Suppressor macrophage treated with lipopolysaccharide for 1 hour (primary cell): ENCODE measurements around the gene SNRNP27.

Source experiments
- DNase-seq, 3 donors: peaks; one replicate each; pipeline ENCODE4 v3.0.0-alpha.2; 2020 to 2022

The SNRNP27 gene

DNA sequence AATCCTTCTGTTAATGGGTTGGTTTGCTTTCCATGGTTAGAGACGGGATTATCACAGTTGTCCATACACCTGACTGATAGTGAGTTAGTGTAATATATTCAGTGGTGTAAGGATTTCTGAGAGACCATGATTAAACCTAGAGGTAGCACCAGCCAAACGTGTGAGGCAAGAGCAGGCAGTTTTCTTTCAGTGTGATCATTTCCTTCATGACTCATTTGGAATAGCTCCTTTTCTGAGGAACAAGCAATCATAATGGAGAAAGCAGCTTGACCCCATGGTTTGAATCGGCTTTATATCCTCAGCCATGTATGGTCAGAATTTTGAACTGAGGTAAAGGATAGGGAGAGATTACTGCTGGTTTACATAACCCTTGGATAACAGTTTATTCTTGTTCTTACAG is 24.1 kb downstream of the SNRNP27 start:
- peak; percentile 77 to 95 (median 91) for DNase-seq

DNA sequence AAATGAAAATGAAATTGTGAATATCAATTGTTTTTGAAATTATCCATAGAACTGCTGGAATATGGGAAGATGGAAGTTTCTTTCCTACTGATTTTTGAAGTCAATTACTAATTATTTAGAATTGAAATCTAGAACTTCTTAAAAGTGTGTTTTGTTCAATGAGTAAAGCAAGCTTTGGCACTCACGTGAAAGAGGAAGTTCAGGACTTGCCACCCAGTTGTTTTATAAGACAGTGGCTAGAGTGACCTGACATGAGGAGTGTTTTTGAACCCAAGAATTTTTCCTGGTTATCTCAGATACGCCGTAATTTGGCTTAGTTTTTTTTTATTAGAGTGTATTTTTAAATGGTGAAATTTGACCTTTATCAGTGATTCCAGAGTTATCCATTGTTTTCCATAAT is 24.6 kb downstream of the SNRNP27 start:
- DNase-seq, result peak; percentile 58 to 75 (median 69)

DNA sequence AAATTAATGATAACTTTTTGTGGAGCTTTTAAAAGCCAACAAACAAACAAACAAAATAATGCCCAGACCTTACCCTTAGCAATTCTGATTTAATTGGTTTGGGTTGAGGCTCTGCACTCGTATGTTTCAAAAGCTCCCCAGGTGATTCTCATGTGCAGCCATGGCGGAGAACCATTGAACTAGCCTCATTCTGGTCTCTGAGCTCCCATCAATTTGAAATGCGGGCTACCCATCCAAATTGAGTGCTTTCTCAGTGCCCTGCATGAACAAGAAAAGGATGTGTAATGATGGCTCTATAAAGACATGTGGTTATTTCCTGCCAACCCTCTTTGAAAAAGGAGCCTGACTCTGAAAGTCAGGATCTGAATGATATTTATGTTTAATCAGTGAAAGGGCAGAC is 29.4 kb downstream of the SNRNP27 start:
- peak in 1 of 3 donors; percentile 6 for DNase-seq

DNA sequence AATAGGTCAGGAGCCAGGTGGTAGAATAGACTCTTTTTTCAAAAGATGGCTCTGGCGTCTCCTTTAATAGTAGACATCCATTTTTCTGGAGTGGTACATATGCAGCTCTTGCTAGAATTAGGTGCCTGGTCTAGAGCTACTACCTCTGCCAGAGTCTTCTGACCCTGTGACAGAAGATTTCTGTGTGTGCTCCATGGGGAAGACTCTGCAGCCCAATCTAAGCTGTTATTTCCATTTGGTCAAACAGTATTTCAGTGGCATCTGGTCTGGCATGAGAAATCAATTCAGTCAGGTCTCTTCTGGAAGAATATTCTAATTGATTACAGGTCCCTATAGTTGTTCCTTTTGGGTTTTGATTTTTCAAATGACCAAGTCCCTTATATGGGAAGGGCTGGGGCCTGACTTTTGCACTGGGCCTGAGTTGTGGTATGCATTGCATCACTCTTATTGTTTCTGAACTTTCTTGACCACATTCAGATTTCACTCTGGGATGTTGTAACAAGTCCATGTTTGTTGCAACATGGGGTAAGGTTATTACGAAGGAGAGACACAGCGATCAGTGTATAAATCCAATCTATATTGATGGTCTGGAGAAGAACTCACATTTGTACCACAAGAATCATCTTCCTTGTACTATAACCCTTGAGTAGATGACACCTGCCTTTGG is 33.2 kb downstream of the SNRNP27 start:
- peak; percentile 36 to 70 (median 69) for DNase-seq

DNA sequence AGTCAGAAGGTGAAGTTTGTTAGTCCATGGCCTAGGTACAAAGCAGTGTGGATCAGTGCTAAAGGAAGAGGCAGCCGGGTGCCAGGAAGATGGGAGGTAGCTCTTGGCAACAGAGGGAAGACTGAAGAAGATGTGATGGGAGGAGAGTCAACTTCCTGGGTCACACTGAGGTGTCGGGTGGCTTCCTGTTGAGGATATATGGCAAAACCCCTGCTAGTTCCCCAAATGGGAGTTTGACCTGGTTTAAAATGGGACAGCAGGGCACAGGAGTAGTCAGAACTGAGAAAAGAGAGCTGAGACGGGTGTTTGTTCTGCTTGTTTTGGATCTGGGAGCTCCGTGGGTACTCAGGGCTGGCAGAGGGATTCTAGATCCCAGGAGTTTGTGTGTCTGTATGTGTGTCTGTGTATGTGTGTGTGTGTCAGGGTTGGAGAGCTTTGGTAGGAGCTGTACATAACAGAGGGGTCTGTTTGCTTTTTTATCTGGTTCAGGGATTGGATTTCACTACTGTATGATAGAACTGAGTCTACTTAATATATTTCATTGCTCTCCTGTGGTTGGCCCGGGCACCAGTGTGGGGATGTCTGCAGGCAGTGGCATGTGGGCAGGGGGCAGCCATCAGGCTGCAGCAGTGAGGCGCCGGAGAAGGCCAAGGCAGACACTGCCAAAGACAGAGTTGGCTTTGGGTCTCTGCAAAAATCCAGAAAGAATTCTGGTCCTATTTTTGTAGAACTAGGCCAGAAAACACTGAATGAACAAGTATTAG is 38.3 kb downstream of the SNRNP27 start:
- DNase-seq, result peak in 2 of 3 donors; percentile 46 to 51

DNA sequence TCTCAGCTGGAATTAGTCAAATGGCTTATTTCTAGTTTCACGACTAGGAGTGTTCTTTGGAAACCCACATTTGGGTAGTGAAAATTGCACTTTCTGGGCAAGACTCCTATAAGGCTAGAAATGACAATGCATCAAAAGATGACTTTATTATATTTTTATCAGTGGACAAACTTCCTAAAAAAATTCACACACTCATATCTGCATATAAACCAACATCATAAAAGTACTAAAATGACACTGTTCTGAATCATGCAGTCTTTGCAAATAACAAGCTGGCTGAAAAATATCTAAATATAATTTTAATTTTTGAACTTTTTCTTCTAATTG is 38.8 kb downstream of the SNRNP27 start:
- DNase-seq, result peak in 1 of 3 donors; percentile 45

DNA sequence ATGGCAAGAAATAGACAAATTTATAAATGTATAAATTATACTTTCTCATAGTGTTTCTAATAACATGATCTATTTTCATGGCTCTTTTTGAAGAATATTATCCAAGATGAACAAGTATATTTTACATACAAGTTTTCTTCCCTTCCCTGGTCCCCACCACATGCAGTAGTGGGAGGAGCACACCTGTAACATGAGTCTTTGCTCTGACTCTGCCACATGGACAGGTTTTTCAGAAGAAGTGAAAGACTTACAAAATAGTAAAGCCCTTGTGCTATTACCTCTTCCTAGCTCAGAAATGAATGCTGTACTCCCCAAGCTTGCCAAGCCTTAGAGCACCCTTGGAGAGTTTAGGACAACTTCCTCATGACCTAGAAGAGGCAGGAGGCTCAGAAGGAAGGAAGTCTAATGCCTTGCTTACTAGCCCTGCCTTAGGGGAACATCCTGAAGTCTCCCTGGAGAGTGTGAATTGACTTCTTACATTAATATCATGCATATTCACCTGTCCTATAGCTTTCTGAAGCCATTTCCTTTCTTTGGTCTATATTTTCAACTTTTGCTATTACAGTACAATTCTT is 39.6 kb downstream of the SNRNP27 start:
- peak; percentile 73 to 84 (median 75) for DNase-seq

DNA sequence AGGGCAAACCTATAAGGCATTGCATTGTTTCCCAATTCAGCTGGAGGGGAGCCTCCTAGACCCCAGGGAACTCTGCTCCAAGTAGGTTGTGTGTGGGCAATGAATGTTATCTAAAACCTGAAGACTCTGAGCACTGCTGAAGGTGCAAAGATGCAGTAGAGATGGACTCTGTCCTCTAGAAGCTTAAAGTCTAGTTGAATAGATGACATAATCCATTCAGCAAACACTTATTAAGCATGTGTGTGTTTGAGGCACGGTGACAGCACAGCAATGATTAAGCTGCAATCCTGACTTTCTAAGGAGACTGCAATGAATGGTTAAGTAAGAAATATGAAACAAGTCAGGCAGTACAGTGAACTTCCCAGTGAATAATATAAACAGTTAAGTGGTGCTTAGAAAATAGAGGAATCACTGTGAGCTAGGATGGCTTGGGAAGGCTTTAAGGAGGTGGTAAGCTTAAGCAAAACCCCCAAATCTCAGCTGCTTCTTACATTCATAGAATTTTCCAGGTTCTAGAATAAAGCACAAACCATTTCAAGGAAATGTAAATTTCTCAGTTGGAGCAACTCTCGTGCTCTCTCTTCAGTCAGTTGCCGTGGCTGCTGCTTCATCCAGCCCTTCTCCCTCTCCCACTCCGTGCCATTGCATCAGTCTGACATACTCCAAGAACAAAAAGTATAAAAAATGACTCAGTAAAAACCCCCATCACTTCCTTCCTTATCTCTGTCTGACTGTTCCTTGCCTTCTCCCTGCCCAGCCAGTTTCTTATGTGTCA is 40.3 kb downstream of the SNRNP27 start:
- DNase-seq, result peak; percentile 92 to 99 (median 96)

DNA sequence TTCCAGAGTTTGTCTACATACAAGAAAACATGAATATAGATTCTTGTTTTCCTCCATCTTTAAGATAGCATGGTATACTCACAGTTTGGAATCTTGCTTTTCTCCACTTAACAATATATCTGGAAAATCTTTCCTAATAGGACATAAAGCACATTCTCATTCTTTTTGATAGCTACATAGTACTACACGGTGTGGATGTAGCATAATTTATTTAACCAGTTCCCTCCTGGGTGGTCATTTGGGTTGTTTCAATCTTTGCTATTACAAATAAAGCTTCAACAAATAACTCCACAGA is 40.8 kb downstream of the SNRNP27 start:
- DNase-seq, result no peak

DNA sequence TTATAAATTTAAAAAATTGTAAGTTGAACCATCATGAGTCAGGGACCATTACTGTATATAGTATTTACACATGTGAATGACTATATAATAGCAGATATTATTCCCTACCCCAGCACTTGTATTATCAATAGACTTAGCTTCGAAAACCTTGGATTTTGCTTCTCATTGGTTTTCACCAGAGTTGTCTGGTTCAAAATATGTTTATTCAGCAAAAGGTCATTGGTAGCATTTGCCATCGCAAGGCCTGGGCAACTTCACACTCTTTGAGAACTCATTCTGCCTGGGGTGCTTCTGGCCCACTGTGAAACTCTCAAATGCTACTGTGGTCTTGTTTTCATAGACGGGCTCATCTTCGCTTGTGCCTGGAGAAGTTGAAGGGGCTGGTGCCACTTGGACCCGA is 41.3 kb downstream of the SNRNP27 start:
- no peak for DNase-seq

DNA sequence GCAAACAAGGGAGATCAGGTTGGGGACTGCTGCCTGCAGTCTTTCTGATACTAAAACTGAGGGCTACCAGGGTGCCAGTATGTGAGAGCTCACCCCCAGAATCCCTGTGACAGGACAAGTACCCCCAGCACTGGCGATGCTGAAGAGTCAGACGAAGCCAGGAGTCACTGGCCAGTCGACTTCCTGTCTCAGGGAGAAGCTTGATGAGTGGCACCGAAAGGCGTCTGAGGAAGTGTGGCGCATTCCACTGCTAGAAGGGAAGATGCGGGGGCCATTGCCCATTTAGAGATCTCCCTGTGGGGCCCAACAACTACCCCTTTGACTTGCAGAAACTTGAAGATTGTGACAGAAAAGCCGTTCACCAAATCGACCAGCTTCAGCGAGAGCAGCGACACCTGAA is 43.1 kb downstream of the SNRNP27 start:
- peak; percentile 61 to 66 (median 63) for DNase-seq

DNA sequence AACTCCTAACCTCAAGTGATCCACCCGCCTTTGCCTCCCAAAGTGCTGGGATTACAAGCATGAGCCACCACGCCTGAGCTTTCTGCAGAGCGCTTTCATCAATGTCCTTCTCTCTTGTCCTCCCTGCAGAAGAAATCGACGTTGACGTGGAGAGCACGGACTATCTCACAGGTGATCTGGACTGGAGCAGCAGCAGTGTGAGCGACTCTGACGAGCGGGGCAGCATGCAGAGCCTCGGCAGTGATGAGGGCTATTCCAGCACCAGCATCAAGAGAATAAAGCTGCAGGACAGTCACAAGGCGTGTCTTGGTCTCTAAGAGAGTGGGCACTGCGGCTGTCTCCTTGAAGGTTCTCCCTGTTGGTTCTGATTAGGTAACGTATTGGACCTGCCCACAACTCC is 44.2 kb downstream of the SNRNP27 start:
- DNase-seq, result no peak

DNA sequence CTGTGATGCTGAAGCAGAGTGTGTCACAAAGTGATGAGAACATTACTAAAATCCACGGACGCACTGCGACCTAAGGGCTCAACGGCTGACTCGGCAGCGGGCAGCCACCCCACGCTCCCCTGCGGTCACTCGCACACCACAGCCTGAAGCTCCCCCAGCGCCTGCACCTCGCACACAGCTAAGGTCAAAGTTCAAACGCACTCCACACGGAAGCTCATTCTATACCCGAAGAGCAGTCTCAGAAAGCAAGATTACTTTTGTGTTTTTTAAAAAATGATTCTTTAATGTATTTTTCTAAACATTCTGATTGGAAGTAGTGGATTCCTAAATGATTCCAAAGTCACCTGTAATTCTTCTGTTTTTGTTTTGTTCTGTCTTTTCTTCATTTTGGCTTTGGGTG is 46.0 kb downstream of the SNRNP27 start:
- DNase-seq, result no peak

DNA sequence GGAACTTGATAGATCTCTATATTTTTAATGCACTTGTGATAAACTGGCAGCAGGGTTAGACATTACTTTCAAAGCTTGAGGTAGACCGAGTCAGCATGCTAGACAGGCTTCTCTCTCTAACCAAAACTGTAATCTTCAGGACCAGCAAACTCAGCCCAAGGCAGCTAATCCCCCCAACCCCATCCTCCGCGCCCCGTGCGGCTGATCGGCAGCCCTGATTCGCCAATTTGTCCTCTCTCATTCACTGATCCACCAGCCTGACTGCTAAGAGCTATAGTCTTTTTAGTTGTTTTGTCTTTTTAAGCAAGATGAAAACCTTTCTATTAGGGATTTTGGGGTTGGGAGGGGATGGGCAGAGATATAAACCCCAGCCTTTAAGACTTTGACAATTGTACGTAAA is 46.9 kb downstream of the SNRNP27 start:
- DNase-seq, result no peak

DNA sequence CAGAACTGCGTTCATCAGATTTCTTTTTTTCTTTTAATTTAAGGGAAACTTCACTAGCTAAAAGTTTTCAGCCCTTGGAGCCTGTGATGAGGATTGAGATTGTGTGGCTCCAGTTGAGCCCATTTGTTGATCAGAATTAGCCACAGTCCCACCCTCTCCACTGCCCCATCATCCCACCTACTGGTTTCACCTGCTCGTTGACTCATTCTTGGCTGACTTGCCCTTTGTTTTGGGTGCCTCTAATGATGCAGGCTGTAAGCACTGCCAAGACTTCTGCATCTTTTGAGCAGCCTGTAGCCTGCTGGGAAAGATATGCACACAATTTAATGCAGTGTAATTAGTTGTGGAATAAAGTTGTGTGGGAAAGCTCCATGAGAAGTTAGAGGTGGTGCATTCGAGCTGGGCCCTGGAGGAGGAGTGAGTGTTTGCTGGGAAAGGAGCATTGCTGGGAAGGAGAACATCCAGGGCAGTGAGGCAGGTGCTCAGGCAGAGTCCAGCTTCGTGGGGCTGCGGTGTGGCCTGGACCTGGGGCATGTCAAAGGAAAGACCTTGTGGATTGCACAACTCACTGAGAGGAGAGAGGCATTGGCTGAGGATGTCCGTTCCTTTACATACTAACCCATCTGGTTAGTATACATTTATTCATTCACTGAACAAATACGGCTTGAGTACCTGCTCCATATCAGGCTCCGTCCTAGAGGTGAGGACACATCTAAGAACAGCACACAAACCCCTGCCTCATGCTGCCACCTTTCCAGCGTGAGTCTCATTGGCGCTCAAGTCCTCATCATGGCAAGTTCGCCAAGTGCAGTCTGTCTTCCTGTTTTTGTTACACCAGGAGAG is 49.5 kb downstream of the SNRNP27 start:
- no peak for DNase-seq

DNA sequence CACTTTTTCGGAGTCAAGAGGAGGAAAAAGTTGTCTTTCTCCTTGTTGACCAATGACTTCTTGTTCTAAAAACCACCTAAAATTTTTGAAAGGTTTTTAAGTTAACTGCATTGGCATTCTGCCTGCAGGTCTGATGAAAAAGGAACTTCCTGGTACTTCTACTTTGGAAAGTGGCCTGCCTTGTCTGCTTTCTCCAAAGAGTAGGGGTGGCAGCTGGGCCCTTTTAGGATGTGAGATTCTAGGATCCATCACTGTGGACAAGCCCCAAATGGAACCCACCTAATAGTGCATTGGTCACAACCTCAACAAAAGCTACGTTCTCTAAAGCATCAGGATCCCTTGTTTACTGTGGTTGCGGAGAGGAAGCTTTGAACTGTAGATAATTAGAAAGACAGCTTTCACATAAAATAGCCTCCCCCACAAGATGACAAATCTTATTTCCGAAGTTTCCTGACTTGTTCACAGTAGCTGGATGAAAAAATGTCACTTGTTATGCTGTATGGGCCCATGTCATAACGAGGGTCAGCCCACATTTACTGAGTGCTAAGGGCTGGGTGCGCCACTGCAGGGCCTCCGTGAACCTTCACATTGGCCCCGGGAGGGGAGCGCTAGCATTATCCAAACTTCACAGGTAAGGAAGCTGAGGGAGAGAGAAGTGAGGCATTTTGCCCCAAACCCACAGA is 50.2 kb downstream of the SNRNP27 start:
- DNase-seq, result peak; percentile 36 to 61 (median 55)

DNA sequence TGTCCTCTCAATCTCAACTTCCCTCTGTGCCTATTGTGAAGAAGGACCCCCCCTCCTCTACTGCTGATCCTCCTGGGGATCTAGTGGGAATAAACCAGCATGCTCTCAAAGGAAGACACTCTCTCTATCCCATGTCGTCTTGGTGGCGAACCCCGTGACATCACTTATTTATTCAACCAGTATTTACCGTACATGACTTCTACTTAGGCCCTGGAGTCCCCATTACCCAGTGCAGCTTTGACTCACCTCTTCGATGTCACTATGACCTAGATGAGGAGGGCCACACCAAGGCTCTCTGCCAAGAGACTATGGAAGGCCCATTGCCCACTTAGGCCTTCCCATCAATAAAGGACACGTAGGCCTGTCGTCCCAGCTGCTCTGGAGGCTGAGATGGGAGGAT is 51.0 kb downstream of the SNRNP27 start:
- peak; percentile 34 to 60 (median 42) for DNase-seq

DNA sequence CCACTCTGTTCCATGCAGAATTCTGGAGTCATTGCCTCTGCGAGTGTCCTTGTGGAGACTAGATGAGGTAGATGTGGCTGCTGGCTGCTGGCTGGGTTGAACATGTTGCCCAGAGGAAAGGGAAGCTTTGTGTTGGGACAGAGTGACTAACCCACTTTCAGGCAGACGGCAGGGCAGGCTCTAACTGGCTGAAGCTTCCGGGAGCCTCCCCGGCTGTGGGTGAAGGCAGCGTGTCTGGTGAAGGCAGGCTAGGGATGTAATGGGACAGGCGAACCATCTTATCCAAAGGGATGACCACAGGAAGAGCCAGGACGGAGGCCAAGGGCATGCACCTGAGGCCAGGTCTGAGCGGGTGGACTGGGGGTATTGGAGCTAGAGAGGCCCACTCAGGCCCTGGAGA is 51.7 kb downstream of the SNRNP27 start:
- DNase-seq, result peak; percentile 89 to 90 (median 89)

DNA sequence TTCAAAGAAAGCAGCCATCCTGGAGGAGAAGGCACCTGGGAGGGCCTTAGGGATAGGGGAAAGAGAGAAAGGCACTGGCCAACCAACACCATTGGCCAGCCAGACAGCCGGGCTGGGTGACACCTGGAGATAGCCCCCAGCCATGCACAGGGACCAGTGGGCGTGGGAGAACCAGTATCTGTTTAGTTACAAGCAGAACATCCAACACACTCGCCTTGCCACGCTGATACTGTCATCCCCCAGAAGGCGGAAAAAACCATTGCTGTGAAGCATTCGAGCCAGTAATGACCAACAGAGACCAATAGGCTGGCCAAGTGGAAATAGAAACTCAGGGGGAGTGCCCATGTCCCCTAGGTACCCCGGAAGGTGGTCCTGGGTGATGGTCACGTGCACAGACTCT is 52.2 kb downstream of the SNRNP27 start:
- peak; percentile 49 to 75 (median 54) for DNase-seq

DNA sequence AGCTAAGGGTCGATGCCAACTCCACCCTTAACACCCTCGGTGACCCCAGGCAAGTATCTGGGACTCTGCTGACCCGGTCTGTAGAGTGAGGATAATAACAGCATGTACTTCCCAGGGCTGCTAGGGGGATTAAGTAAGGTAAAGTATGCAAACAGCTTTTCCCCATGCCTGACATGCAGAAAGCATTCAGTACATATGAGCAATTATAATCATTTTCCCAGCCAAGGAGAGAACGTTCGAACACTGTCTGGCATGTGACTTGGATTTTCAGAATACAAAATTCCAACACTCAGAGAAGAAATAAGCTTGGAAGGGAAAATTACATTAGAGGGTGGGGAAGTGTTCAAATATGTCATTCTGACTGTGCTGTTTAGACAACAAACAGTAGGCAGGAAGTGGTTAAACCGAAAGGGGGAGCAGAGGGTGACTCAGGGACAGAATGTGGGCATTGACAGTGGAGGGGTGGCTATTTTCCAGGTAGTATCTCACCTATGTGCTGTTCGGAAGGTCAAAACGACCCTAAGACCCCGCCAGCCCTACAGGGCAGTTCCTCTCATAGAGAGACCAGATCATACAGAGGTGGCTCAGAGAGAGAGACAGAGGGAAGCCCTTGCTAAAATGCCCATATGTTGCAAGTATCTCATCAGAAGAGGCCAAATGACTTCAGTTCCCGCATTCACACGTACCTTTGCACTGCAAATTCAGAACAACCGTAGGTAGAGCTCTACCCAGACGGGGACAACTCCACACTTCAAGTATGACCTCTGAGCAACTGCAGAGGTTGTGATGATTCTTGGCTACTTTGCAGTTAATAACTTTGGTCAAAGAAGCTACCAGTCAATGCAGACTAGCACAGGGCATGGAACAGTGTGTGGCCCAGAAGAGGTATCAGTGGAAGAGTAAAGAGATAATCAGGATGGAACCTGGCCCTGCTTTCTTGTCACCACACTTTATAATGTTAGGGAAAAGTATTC is 52.9 kb downstream of the SNRNP27 start:
- peak; percentile 77 to 93 (median 87) for DNase-seq
